Subcutaneous adipose tissue (tissue), 4 donors: Measurements from ENCODE around the gene ARHGDIG. TPM values are rescaled to one million over a fixed set of nuclear protein-coding genes. Genes with fewer than 3 reads are reported as not detected.

Source experiments
- total RNA-seq, 4 donors: library from RNA; depleted of rRNA; stranded (reverse); fragments of >200 nt; gene quantifications; one replicate each; pipeline ENCODE4 v1.1.0, GENCODE V29; 2016
- TF ChIP-seq, protein P1 (sequence below): fragments of 450-650 bp; IDR thresholded peaks from one replicate; pipeline ENCODE4 v1.5.1; 2016; ENCODE audit warnings: low read depth, mild to moderate bottlenecking, control low read depth, antibody characterized with exemption, moderate library complexity

Gene ARHGDIG
- total RNA-seq, 4 donors from 2014 or later = not detected

DNA sequence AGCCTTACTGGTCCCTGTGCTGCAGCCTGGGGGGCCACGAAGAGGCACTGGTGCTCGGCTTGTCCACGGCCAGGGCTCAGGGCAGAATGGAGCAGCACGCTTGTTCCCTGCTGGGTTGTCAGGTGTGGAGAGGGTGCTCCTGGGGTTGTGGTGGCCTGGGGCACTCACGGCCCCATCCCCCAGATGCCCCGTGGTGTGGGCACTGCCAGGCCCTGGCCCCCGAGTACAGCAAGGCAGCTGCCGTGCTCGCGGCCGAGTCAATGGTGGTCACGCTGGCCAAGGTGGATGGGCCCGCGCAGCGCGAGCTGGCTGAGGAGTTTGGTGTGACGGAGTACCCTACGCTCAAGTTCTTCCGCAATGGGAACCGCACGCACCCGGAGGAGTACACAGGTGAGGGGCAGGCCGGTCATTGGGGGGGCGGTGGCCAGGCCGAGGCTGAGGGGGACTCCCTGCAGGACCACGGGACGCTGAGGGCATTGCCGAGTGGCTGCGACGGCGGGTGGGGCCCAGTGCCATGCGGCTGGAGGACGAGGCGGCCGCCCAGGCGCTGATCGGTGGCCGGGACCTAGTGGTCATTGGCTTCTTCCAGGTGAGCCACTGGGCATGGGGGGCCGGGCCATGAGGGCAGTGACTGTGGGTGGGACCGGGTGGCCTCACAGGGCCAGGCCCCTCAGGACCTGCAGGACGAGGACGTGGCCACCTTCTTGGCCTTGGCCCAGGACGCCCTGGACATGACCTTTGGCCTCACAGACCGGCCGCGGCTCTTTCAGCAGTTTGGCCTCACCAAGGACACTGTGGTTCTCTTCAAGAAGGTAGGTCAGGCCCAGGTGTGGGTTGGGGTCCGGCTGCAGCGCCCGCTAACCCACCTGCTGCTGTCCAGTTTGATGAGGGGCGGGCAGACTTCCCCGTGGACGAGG is 4.1 kb downstream of the ARHGDIG start:
- TF ChIP-seq, protein P1, sequence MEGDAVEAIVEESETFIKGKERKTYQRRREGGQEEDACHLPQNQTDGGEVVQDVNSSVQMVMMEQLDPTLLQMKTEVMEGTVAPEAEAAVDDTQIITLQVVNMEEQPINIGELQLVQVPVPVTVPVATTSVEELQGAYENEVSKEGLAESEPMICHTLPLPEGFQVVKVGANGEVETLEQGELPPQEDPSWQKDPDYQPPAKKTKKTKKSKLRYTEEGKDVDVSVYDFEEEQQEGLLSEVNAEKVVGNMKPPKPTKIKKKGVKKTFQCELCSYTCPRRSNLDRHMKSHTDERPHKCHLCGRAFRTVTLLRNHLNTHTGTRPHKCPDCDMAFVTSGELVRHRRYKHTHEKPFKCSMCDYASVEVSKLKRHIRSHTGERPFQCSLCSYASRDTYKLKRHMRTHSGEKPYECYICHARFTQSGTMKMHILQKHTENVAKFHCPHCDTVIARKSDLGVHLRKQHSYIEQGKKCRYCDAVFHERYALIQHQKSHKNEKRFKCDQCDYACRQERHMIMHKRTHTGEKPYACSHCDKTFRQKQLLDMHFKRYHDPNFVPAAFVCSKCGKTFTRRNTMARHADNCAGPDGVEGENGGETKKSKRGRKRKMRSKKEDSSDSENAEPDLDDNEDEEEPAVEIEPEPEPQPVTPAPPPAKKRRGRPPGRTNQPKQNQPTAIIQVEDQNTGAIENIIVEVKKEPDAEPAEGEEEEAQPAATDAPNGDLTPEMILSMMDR = no peak

DNA sequence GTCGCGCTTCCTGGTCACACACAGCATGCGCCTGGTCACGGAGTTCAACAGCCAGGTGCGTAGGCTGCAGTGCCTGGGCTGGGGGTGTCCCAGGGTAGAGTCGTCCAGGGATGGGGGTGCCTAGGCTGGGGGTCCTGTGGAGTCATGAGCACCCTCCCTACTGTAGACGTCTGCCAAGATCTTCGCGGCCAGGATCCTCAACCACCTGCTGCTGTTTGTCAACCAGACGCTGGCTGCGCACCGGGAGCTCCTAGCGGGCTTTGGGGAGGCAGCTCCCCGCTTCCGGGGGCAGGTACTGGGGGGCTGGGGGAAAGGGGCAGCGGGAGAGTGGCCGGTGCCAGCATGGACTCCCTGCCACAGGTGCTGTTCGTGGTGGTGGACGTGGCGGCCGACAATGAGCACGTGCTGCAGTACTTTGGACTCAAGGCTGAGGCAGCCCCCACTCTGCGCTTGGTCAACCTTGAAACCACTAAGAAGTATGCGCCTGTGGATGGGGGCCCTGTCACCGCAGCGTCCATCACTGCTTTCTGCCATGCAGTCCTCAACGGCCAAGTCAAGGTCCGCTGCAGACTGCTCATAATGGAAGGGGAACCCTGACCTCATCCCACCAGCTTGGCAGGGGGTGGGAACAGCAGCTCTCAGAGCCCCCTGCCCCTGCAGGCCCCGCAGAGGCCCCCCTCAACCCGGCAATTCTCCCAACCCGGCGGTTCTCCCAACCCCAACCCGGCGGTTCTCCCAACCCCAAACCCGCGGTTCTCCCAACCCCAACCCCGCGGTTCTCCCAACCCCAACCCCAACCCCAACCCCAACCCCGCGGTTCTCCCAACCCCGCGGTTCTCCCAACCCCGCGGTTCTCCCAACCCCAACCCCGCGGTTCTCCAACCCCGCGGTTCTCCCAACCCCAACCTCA is 5.0 kb downstream of the ARHGDIG start:
- TF ChIP-seq, protein P1 = no peak

DNA sequence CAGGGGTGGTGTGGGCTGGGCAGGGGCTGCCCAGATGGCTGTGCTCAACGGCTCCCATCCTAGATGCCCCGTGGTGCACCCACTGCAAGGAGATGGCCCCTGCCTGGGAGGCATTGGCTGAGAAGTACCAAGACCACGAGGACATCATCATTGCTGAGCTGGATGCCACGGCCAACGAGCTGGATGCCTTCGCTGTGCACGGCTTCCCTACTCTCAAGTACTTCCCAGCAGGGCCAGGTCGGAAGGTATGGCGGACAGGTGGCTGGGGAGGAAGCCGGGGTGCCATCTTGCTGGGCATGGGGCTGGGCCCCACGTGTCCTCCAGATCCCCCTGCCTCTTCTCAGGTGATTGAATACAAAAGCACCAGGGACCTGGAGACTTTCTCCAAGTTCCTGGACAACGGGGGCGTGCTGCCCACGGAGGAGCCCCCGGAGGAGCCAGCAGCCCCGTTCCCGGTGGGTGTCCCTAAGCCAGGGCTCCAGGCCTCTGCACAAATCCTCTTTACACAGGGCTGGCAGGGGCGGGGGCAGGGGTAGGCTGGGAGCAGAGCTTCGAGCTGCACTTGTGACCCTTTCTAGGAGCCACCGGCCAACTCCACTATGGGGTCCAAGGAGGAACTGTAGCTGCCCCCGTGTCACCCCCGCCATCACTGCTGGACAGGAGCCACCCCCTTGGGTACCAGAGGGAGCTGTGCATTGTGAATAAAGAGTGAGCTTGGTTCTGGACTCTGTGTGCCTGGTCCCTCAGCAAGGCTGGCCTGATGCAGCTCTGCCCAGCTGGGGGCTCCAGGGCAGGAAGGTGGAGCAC is 6.3 kb downstream of the ARHGDIG start:
- TF ChIP-seq, protein P1 = no peak

DNA sequence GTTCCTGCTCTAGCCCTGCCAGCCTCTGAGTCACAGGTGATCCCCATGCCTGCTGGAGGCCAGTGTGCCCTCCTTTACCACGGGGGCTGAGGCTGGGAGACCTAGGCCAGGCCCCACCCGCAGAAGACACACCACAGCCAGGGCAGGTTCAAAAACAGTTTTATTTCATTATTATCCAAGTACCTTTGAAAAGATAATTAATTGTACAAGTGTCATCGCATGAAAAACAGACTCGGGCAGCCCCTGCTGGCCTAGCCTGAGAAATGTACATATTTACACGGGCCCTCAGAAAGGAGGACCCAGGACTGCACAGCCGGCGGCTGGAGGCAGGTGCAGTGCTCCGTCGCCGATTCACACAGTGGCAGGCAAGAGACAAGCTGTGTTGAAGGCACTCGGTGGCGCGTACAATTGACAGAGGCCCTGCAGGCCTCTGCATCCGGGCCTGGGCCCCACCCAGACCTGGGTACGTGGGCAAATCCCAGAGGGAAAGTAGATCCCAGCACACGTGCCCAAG is 7.0 kb downstream of the ARHGDIG start:
- TF ChIP-seq, protein P1 = no peak

DNA sequence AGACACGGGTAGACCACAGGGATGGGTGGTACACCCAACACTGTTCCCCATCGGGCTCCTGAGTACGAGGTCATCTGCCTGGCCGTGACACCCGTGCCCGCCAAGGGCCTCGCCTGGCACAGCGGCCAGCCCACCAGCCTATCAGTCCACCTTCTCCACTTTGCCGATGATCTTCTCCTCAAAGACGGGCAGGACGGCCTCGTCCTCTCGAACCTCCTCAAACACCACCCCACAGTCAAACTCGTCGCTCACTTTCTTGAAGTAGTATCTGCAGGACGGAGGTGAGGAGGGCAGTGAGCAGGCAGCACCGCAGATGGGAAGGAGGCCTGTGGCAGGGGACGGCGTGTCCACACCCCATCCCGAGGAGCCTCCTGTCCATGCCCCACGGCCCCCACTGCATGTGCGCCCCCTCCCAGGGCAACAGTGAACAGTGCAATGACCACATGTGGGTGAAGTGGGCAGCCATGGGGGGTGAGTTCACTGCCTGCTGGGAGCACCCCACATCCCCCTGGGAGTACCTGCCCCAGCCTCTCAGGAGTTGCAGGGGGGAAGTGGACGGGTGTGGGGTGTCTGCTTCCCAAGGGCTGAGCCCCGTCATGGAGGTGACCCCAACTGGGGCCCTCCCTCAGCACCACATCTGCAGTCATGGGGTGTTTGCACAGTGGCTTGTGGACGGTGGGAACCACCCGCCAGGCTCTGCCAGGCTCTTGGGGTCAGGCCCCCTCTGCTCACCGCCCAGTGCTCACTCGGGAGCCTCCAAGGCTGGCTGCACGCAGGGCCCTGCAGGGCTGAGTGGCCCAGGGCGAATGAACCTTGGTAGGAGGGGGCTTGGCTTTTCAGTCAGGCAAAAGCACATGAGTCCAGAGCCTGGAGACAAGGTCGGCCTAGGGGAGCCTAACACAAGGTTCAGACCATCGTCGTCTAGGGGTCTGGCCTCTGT is 7.9 kb downstream of the ARHGDIG start:
- TF ChIP-seq, protein P1 = no peak

DNA sequence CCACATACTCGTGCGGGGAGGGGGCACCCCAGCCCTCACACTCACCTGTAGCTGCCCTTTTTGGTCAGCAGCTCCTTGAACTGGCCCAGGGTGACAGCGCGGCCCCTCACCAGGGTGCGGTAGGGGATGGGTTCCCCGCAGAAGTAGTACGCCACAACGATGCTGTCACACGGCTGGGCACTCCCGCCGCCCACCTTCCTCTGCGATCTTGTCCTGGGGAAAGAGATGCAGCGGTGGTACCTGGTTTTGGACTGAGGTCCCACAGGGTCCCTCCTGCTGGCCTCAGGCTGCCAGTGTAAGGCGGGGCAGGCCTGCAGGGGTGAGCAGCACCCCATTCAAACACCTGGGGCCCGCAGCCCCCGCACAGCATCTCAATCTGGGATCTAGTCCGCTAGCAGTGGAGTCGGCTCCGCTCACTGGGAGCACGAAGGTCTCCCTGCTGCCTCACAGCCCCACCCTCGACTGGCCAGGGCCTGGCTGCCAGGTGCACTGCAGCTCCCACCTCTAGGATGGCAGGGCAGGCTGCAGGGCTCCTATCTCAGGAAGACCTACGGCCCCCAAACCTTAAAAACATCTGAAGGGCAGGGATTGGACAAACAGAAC is 9.1 kb downstream of the ARHGDIG start:
- TF ChIP-seq, protein P1 = no peak
